Endothelial cell of umbilical vein (primary cell): Measurements from ENCODE around the gene SH3PXD2A. TPM values are rescaled to one million over a fixed set of nuclear protein-coding genes. Genes with fewer than 3 reads are reported as not detected.

Experiments used
- BruUV-seq: library from RNA; stranded (reverse); fragments of 400-500 nt; replicated peaks from 2 replicates; lab custom pipeline; 2021; lab: Mats Ljungman, UMichigan
- CTCF ChIA-PET: fragments of 300-600, 350-600 bp; sonication (Branson Sonifier 250); formaldehyde crosslinking; loops from one replicate; lab custom pipeline; 2021; ENCODE audit warnings: antibody characterized with exemption, inconsistent platforms; lab: Charles Lee
- POLR2A ChIA-PET: fragments of 300-600, 350-600 bp; sonication (Branson Sonifier 250); formaldehyde crosslinking; loops from one replicate; lab custom pipeline; 2021; ENCODE audit warnings: antibody characterized with exemption, inconsistent platforms; lab: Charles Lee
- DNase-seq: peaks from one replicate; pipeline ENCODE4 v3.0.0-alpha.2; 2011; ENCODE audit warnings: low read depth, low spot score
- FAIRE-seq: peaks from 2 replicates; lab custom pipeline; 2011; peaks lifted over from hg19 to GRCh38; lab: Jason Lieb, UNC
- H2AFZ ChIP-seq: 2 replicates; pipeline ENCODE4 v1.6.0; 2012; ENCODE audit warnings: low read depth, low read length, control low read depth, inconsistent platforms
- H3K27ac ChIP-seq: 2 replicates; pipeline ENCODE4 v1.5.1; 2011; ENCODE audit warnings: low read depth, mild to moderate bottlenecking, control low read depth, low read length, moderate library complexity; ENCODE audit not compliant: insufficient read depth
- H3K27me3 ChIP-seq, 2 experiments: 2 replicates each; pipeline versions ENCODE4 v1.6.0 to v1.6.1; 2011; ENCODE audit warnings: low read length in 2 of 2, mixed read lengths in 1 of 2; ENCODE audit not compliant: control insufficient read depth in 2 of 2, insufficient read depth in 2 of 2
- H3K36me3 ChIP-seq, 2 experiments: 2 replicates in 1 of 2; 3 replicates in 1 of 2; pipeline ENCODE4 v1.5.1; 2011; ENCODE audit warnings: low read length in 2 of 2, mild to moderate bottlenecking in 1 of 2, moderate library complexity in 1 of 2; ENCODE audit not compliant: control insufficient read depth in 2 of 2, insufficient read depth in 2 of 2; ENCODE audit errors: extremely low read depth in 1 of 2
- H3K4me1 ChIP-seq: 3 replicates; pipeline ENCODE4 v1.5.1; 2011; ENCODE audit warnings: mild to moderate bottlenecking, low read length; ENCODE audit not compliant: control insufficient read depth, insufficient read depth; ENCODE audit errors: extremely low read depth
- H3K4me2 ChIP-seq: 2 replicates; pipeline ENCODE4 v1.6.1; 2011; ENCODE audit warnings: low read length, control low read depth, mixed read lengths; ENCODE audit not compliant: insufficient read depth
- H3K4me3 ChIP-seq, 3 experiments: fragments of 200-600 bp in 1 of 3; sonication (generic), shearing (Covaris generic) in 1 of 3; replicated peaks in 1 of 3; 2 replicates each; pipeline ENCODE4 v1.5.1; 2011 to 2016; ENCODE audit warnings: control low read depth in 3 of 3, low read length in 3 of 3, mild to moderate bottlenecking in 2 of 3, inconsistent platforms in 1 of 3, low read depth in 1 of 3, moderate library complexity in 1 of 3; ENCODE audit not compliant: insufficient read depth in 1 of 3
- H3K79me2 ChIP-seq: 2 replicates; pipeline ENCODE4 v1.6.0; 2012; ENCODE audit warnings: low read length, inconsistent platforms; ENCODE audit not compliant: control insufficient read depth, insufficient read depth
- H3K9ac ChIP-seq: replicated peaks from 2 replicates; pipeline ENCODE3; 2011; ENCODE audit warnings: low read length, control low read depth; ENCODE audit not compliant: insufficient read depth; ENCODE audit errors: extremely low read depth
- H3K9me1 ChIP-seq: replicated peaks from 3 replicates; pipeline ENCODE4 v1.6.0; 2011; ENCODE audit warnings: mild to moderate bottlenecking, low read length; ENCODE audit not compliant: control insufficient read depth, insufficient read depth; ENCODE audit errors: extremely low read depth
- H3K9me3 ChIP-seq: replicated peaks from 2 replicates; pipeline ENCODE4 v1.5.1; 2012; ENCODE audit warnings: low read length, inconsistent platforms; ENCODE audit not compliant: control insufficient read depth, insufficient read depth
- H4K20me1 ChIP-seq: replicated peaks from 2 replicates; pipeline ENCODE3; 2011; ENCODE audit warnings: mild to moderate bottlenecking, low read length; ENCODE audit not compliant: control insufficient read depth, insufficient read depth; ENCODE audit errors: extremely low read depth
- CTCF ChIP-seq, 2 donors: IDR thresholded peaks; 1 replicate in 1 of 2; 2 replicates in 1 of 2; pipeline ENCODE4 v1.5.1; 2011; ENCODE audit warnings: low read length in 2 of 2, mild to moderate bottlenecking in 2 of 2, moderate library complexity in 2 of 2, control low read depth in 1 of 2, inconsistent platforms in 1 of 2, low read depth in 1 of 2; ENCODE audit not compliant: insufficient read depth in 1 of 2; ENCODE audit errors: extremely low read depth in 1 of 2
- FOS ChIP-seq: IDR thresholded peaks from 2 replicates; pipeline ENCODE4 v1.6.1; 2011; ENCODE audit warnings: mild to moderate bottlenecking, low read length, moderate library complexity, borderline replicate concordance; ENCODE audit not compliant: insufficient read depth
- GATA2 ChIP-seq: IDR thresholded peaks from 2 replicates; pipeline ENCODE4 v1.7.0; 2011; ENCODE audit warnings: low read depth, mild to moderate bottlenecking, moderate library complexity, mixed read lengths, low read length; ENCODE audit not compliant: insufficient read length, insufficient read depth
- JUN ChIP-seq: IDR thresholded peaks from 2 replicates; pipeline ENCODE4 v1.6.1; 2011; ENCODE audit warnings: borderline replicate concordance, low read depth; ENCODE audit not compliant: insufficient read length, insufficient read depth
- MAX ChIP-seq: IDR thresholded peaks from 2 replicates; pipeline ENCODE4 v1.6.1; 2011; ENCODE audit not compliant: insufficient read depth, insufficient read length
- dilution Hi-C: fragments of 300-500 bp; cut with MboI; formaldehyde crosslinking; loops from one replicate; pipeline ENCODE4 v1.15.0; 2019; ENCODE audit warnings: low sequenced_read_pairs; ENCODE audit not compliant: extremely low pct_ligation_motif_present
- intact Hi-C: fragments of 100-400 bp; cut with micrococcal nuclease; formaldehyde crosslinking; loops from one replicate; pipeline ENCODE4 v1.10.0; 2022
- polyA plus RNA-seq, 4 experiments: library from polyadenylated mRNA; depleted of rRNA in 3 of 4; stranded (reverse) in 3 of 4; unstranded in 1 of 4; fragments of >200 nt; gene quantifications; 2 replicates each; pipeline versions ENCODE4 v1.2.1 to v1.2.3, GENCODE V29; 2011 to 2012; ENCODE audit warnings: missing spikeins in 1 of 4
- total RNA-seq: library from RNA; stranded (reverse); gene quantifications from 2 replicates; pipeline ENCODE4 v1.2.3, GENCODE V29; 2021

The SH3PXD2A gene
- total and polyA plus RNA-seq, 2 donors (not counting 3 experiments of a cell fraction or from before 2014, with no cell fraction given): 1.4 to 5.1 TPM

GRCh38 chr10:103861505-103861904, 6.1 kb upstream of the SH3PXD2A start:
- intact Hi-C loops (no loop called here), dilution Hi-C loops (loop anchor here (25.0 kb wide), 1 partner anchor 149 kb away; no protein-coding TSS in a partner anchor)
- FAIRE-seq (no peak), DNase-seq (no peak)
- no peaks in the 10 kb centered on the region for H3K9me3 ChIP-seq
- no peaks in the 10 kb centered on the region for H3K36me3 ChIP-seq
- H3K9ac ChIP-seq: no peak overlapping the region
- H3K4me1 ChIP-seq: no peaks in the 10 kb centered on the region
- TF ChIP-seq GATA2: no peak
- no peak for TF ChIP-seq JUN
- TF ChIP-seq MAX: no peak
- H2AFZ ChIP-seq: no peak overlapping the region
- H3K4me2 ChIP-seq: no peak overlapping the region
- no peaks in the 10 kb centered on the region for H3K9me1 ChIP-seq
- no peak overlapping the region for H3K4me3 ChIP-seq
- H4K20me1 ChIP-seq: no peaks in the 10 kb centered on the region
- H3K27me3 ChIP-seq: peaks cover 0 to 4% of the 10 kb centered on the region in 2 experiments
- CTCF ChIA-PET: interaction anchor here (0.6 to 3.9 kb wide), 2 partner anchors 106 to 150 kb away, joined by 3 to 43 read pairs; no protein-coding TSS in a partner anchor
- H3K27ac ChIP-seq: no peak overlapping the region
- POLR2A ChIA-PET: no interaction called here
- no peaks in the 10 kb centered on the region for H3K79me2 ChIP-seq
- no TSS peak for BruUV-seq

GRCh38 chr10:103859161-103860086, 4.0 kb upstream of the SH3PXD2A start:
- no peaks in the 10 kb centered on the region for H3K79me2 ChIP-seq
- H3K9me1 ChIP-seq: no peaks in the 10 kb centered on the region
- FAIRE-seq (peak; percentile 83), DNase-seq (peak; percentile 78)
- no peak overlapping the region for H3K4me3 ChIP-seq
- ChIA-PET CTCF (interaction anchor here (1.1 to 8.0 kb wide), 3 partner anchors 29 to 147 kb away, joined by 3 to 102 read pairs (median 3); no protein-coding TSS in a partner anchor), POLR2A (no interaction called here)
- no peak overlapping the region for H3K4me2 ChIP-seq
- intact Hi-C loops: loop anchor here (1.0 to 2.0 kb wide), 3 partner anchors 78 to 261 kb away; no protein-coding TSS in a partner anchor
- dilution Hi-C loops: loop anchor here (25.0 kb wide), 1 partner anchor 147 kb away; no protein-coding TSS in a partner anchor
- H2AFZ ChIP-seq: no peak overlapping the region
- H3K27ac ChIP-seq: no peak overlapping the region
- peaks cover 9% of the 10 kb centered on the region for H3K4me1 ChIP-seq
- no peaks in the 10 kb centered on the region for H4K20me1 ChIP-seq
- H3K9ac ChIP-seq: no peak overlapping the region
- H3K9me3 ChIP-seq: no peaks in the 10 kb centered on the region
- H3K36me3 ChIP-seq: no peaks in the 10 kb centered on the region
- no TSS peak for BruUV-seq
- TF ChIP-seq FOS: no peak
- peak; percentile 64 to 69 for TF ChIP-seq CTCF (IDR thresholded peaks at IDR 0.05; ENCODE audit: extremely low read depth in 1 of 2, insufficient read depth in 1 of 2, low read depth in 1 of 2, low read length in 2 of 2)
- no peak for TF ChIP-seq MAX
- no peaks in the 10 kb centered on the region for H3K27me3 ChIP-seq
